GM12872 (cell line): ENCODE measurements around the gene SALL2.

Experiments used
- CTCF ChIP-seq: IDR thresholded peaks from 3 replicates; pipeline ENCODE4 v1.5.1; 2011; ENCODE audit warnings: low read depth, mild to moderate bottlenecking, low read length, moderate library complexity; ENCODE audit not compliant: insufficient read depth

SALL2 gene

GRCh38 chr14:21543963-21544362 is 17.8 kb upstream of the SALL2 start:
- TF ChIP-seq CTCF: no peak

- TF ChIP-seq CTCF: no peak
Observed at GRCh38 chr14:21543521-21543960, 17.4 kb upstream of the SALL2 start.

GRCh38 chr14:21541413-21542074 is 15.4 kb upstream of the SALL2 start:
- no peak for TF ChIP-seq CTCF

- TF ChIP-seq CTCF: no peak
Observed at GRCh38 chr14:21539189-21539940, 13.2 kb upstream of the SALL2 start.

- no peak for TF ChIP-seq CTCF
Observed at GRCh38 chr14:21537090-21537424, 10.9 kb upstream of the SALL2 start.

- TF ChIP-seq CTCF: no peak
Observed at GRCh38 chr14:21536418-21537089, 10.4 kb upstream of the SALL2 start.
